PC-3 (cell line): Measurements from ENCODE around the gene CUZD1. TPM values are rescaled to one million over a fixed set of nuclear protein-coding genes. Genes with fewer than 3 reads are reported as not detected.

Source experiments
- ATAC-seq: fragments of 200-7000 bp; cut with Tn5 transposase; 2 replicates; pipeline ENCODE4 v1.9.1; 2020; ENCODE audit warnings: mild to moderate bottlenecking, moderate library complexity
- BruUV-seq: library from RNA; stranded (reverse); fragments of 400-500 nt; replicated peaks from 2 replicates; lab custom pipeline; 2021; lab: Mats Ljungman, UMichigan
- CTCF ChIA-PET: fragments of 300-600 bp; sonication (Branson Sonifier 250); formaldehyde crosslinking; loops from one replicate; lab custom pipeline; 2022; ENCODE audit warnings: antibody characterized with exemption; lab: Charles Lee
- POLR2A ChIA-PET: fragments of 300-600 bp; sonication (Branson Sonifier 250); formaldehyde crosslinking; loops from one replicate; lab custom pipeline; 2022; ENCODE audit warnings: antibody characterized with exemption; ENCODE audit not compliant: unreplicated experiment; lab: Charles Lee
- DNase-seq: peaks from one replicate; pipeline ENCODE4 v3.0.0-alpha.2; 2015
- H2AFZ ChIP-seq: fragments of 300-600 bp; sonication (generic); 2 replicates; pipeline ENCODE4 v1.6.0; 2016; ENCODE audit warnings: antibody characterized with exemption, low read length
- H3F3A ChIP-seq: fragments of 300-600 bp; sonication (generic); one replicate; pipeline ENCODE4 v1.6.0; 2017; ENCODE audit warnings: antibody characterized with exemption, low read length, control low read depth, mild to moderate bottlenecking; ENCODE audit not compliant: unreplicated experiment
- H3K27ac ChIP-seq: fragments of 300-600 bp; sonication (generic); 2 replicates; pipeline ENCODE4 v1.5.1; 2016; ENCODE audit warnings: mild to moderate bottlenecking, low read length
- H3K27me3 ChIP-seq: fragments of 300-600 bp; sonication (generic); 2 replicates; pipeline ENCODE4 v1.6.1; 2016; ENCODE audit warnings: low read length, mixed read lengths
- H3K36me3 ChIP-seq: fragments of 300-600 bp; sonication (generic); 2 replicates; pipeline ENCODE4 v1.6.1; 2016; ENCODE audit warnings: low read depth, mixed run types, low read length, mixed read lengths
- H3K4me1 ChIP-seq: fragments of 300-600 bp; sonication (generic); 2 replicates; pipeline ENCODE4 v1.5.1; 2016; ENCODE audit warnings: low read length; ENCODE audit not compliant: insufficient read depth
- H3K4me2 ChIP-seq: fragments of 300-600 bp; sonication (generic); 2 replicates; pipeline ENCODE4 v1.6.0; 2016; ENCODE audit warnings: low read length
- H3K4me3 ChIP-seq: fragments of 300-600 bp; sonication (generic); 2 replicates; pipeline ENCODE4 v1.5.1; 2016; ENCODE audit warnings: mild to moderate bottlenecking, low read length, mixed read lengths
- H3K79me2 ChIP-seq: fragments of 300-600 bp; sonication (generic); 2 replicates; pipeline ENCODE4 v1.6.1; 2017; ENCODE audit warnings: low read length, mixed read lengths
- H3K9ac ChIP-seq: fragments of 300-600 bp; sonication (generic); 2 replicates; pipeline ENCODE4 v1.6.0; 2016; ENCODE audit warnings: mild to moderate bottlenecking, low read length
- H3K9me2 ChIP-seq: fragments of 300-600 bp; sonication (generic); replicated peaks from 2 replicates; pipeline ENCODE4 v1.6.1; 2016; ENCODE audit warnings: mixed run types, low read length, mixed read lengths
- H3K9me3 ChIP-seq: fragments of 300-600 bp; sonication (generic); 2 replicates; pipeline ENCODE4 v1.6.1; 2016; ENCODE audit warnings: low read length, mixed read lengths
- H4K20me1 ChIP-seq: fragments of 300-600 bp; sonication (generic); 2 replicates; pipeline ENCODE4 v1.6.1; 2016; ENCODE audit warnings: low read length, mixed read lengths
- EZH2 ChIP-seq: fragments of 300-600 bp; sonication (generic); IDR thresholded peaks from one replicate; pipeline ENCODE4 v1.6.1; 2017; ENCODE audit warnings: antibody characterized with exemption, mild to moderate bottlenecking, low read length; ENCODE audit not compliant: unreplicated experiment
- EZH2phosphoT487 ChIP-seq: fragments of 300-600 bp; sonication (generic); IDR thresholded peaks from 2 replicates; pipeline ENCODE4 v1.6.1; 2018; ENCODE audit warnings: mild to moderate bottlenecking, antibody characterized with exemption, low read length, borderline replicate concordance
- intact Hi-C: fragments of 100-400 bp; cut with micrococcal nuclease; formaldehyde crosslinking; loops from 2 replicates; pipeline ENCODE4 v1.9.0; 2023
- total RNA-seq: library from RNA; depleted of rRNA; stranded (reverse); fragments of >200 nt; gene quantifications from 2 replicates; pipeline ENCODE4 v1.2.3, GENCODE V29; 2014
- TF ChIP-seq, protein P1 (sequence below): fragments of 300-600 bp; sonication (generic); conservative IDR thresholded peaks from 2 replicates; pipeline ENCODE4 v1.5.1; 2017; ENCODE audit warnings: antibody characterized with exemption, low read depth, mild to moderate bottlenecking, low read length

CUZD1 gene
- total RNA-seq, 1 experiment from 2014 or later = 0.36 TPM

- Histone ChIP-seq H3K9me2 (no peaks in the 10 kb centered on the region), H3F3A (no peaks in the 10 kb centered on the region), H3K4me2 (no peak overlapping the region), H3K9ac (no peak overlapping the region), H3K36me3 (no peaks in the 10 kb centered on the region), H3K79me2 (no peaks in the 10 kb centered on the region), H3K27me3 (no peaks in the 10 kb centered on the region), H3K4me3 (no peak overlapping the region), H3K9me3 (no peaks in the 10 kb centered on the region), H4K20me1 (no peaks in the 10 kb centered on the region), H2AFZ (no peak overlapping the region), H3K4me1 (no peaks in the 10 kb centered on the region), H3K27ac (no peak overlapping the region)
- DNase-seq = no peak
- ATAC-seq = no peak
- TF ChIP-seq EZH2 (no peak), EZH2phosphoT487 (no peak)
- TF ChIP-seq, protein P1, sequence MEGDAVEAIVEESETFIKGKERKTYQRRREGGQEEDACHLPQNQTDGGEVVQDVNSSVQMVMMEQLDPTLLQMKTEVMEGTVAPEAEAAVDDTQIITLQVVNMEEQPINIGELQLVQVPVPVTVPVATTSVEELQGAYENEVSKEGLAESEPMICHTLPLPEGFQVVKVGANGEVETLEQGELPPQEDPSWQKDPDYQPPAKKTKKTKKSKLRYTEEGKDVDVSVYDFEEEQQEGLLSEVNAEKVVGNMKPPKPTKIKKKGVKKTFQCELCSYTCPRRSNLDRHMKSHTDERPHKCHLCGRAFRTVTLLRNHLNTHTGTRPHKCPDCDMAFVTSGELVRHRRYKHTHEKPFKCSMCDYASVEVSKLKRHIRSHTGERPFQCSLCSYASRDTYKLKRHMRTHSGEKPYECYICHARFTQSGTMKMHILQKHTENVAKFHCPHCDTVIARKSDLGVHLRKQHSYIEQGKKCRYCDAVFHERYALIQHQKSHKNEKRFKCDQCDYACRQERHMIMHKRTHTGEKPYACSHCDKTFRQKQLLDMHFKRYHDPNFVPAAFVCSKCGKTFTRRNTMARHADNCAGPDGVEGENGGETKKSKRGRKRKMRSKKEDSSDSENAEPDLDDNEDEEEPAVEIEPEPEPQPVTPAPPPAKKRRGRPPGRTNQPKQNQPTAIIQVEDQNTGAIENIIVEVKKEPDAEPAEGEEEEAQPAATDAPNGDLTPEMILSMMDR = no peak
- intact Hi-C loops = no loop called here
- no TSS peak for BruUV-seq
- ChIA-PET POLR2A (no interaction called here), CTCF (no interaction called here)
Observed at GRCh38 chr10:122821808-122822207, 23.8 kb downstream of the CUZD1 start.

DNA sequence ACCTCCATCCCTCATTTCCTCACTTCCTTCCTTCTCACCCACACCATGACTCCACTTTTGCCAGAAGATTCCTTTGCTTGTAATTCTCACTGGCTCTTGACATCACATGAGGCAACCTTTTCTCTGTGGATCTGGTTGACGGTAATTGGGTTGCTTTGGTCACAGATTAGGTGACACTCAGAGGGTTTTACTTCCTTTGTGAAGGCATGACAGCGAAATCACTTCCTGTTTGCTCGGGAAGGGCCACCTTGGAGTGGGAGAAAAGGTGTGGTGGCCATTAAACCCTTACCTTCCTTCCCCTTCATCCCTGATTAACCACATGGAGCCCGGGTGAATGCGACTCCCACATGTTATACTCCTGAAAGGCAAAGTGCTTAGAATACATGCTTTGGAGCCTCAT lies 30.2 kb downstream of the CUZD1 start:
- Histone ChIP-seq H2AFZ (no peak overlapping the region), H3K27ac (no peak overlapping the region), H3K4me3 (no peak overlapping the region), H3K9me2 (no peaks in the 10 kb centered on the region), H3K36me3 (no peaks in the 10 kb centered on the region), H4K20me1 (no peaks in the 10 kb centered on the region), H3K9me3 (no peaks in the 10 kb centered on the region), H3K27me3 (no peaks in the 10 kb centered on the region), H3K79me2 (no peaks in the 10 kb centered on the region), H3K4me2 (no peak overlapping the region), H3K4me1 (no peaks in the 10 kb centered on the region), H3K9ac (no peak overlapping the region), H3F3A (no peaks in the 10 kb centered on the region)
- intact Hi-C loops = no loop called here
- ChIA-PET POLR2A (no interaction called here), CTCF (no interaction called here)
- no peak for TF ChIP-seq EZH2phosphoT487
- no peak for TF ChIP-seq EZH2
- TF ChIP-seq, protein P1 = no peak
- no peak for ATAC-seq
- BruUV-seq = no TSS peak
- no peak for DNase-seq

GRCh38 chr10:122814493-122814892 lies 31.2 kb downstream of the CUZD1 start:
- no TSS peak for BruUV-seq
- no peak overlapping the region for H3K4me3 ChIP-seq
- no peak overlapping the region for H3K9ac ChIP-seq
- TF ChIP-seq EZH2phosphoT487 = no peak
- TF ChIP-seq EZH2 = no peak
- TF ChIP-seq, protein P1 = no peak
- no peak overlapping the region for H3K27ac ChIP-seq
- intact Hi-C loops = no loop called here
- POLR2A ChIA-PET = no interaction called here
- DNase-seq = no peak
- H3K79me2 ChIP-seq = no peaks in the 10 kb centered on the region
- ATAC-seq = no peak
- no peaks in the 10 kb centered on the region for H3K36me3 ChIP-seq
- H3K9me2 ChIP-seq = no peaks in the 10 kb centered on the region
- H3F3A ChIP-seq = no peaks in the 10 kb centered on the region
- no peaks in the 10 kb centered on the region for H3K27me3 ChIP-seq
- H3K4me1 ChIP-seq = no peaks in the 10 kb centered on the region
- H3K4me2 ChIP-seq = no peak overlapping the region
- CTCF ChIA-PET = no interaction called here
- H3K9me3 ChIP-seq = no peaks in the 10 kb centered on the region
- no peaks in the 10 kb centered on the region for H4K20me1 ChIP-seq
- no peak overlapping the region for H2AFZ ChIP-seq
